ENCODE data around the gene PSTK.

- TF ChIP-seq ZNF670 (CRISPR knock-in tag; IDR thresholded peaks at IDR 0.05; ENCODE audit: borderline replicate concordance) = no peak
- TF ChIP-seq TFE3 (CRISPR knock-in tag; IDR thresholded peaks at IDR 0.05) = no peak
- TF ChIP-seq POLR2A (IDR thresholded peaks at IDR 0.05; ENCODE audit: insufficient read depth in 1 of 2, low read depth in 2 of 2, low read length in 2 of 2) = no peak
- no peak for TF ChIP-seq CC2D1A (CRISPR knock-in tag; IDR thresholded peaks at IDR 0.05)
- no peak for TF ChIP-seq EZH2 (conservative IDR thresholded peaks at IDR 0.05; ENCODE audit: low read depth, low read length)
- TF ChIP-seq SMAD1 (CRISPR knock-in tag; IDR thresholded peaks at IDR 0.05; ENCODE audit: borderline replicate concordance, low read depth) = no peak
- TF ChIP-seq HIVEP1 (CRISPR knock-in tag; IDR thresholded peaks at IDR 0.05) = no peak
- TF ChIP-seq ZZZ3 (CRISPR knock-in tag; IDR thresholded peaks at IDR 0.05; ENCODE audit: borderline replicate concordance) = no peak
- no peak for TF ChIP-seq JUN (CRISPR knock-in tag; IDR thresholded peaks at IDR 0.05)
- no peak for TF ChIP-seq CTCF (CRISPR knock-in tag; IDR thresholded peaks at IDR 0.05)
Measured at GRCh38 chr10:122995936-122996335, 15.7 kb downstream of the PSTK start.
